Trophoblast cell (in vitro differentiated cells and primary cell): ENCODE measurements around the gene AIF1L.

Experiments
- DNase-seq, 2 donors: peaks; one replicate each; pipeline ENCODE4 v3.0.0-alpha.2; 2016
- H2AFZ ChIP-seq: 2 replicates; pipeline ENCODE4 v1.6.1; 2013; ENCODE audit warnings: low read length, moderate library complexity, mild to moderate bottlenecking; ENCODE audit not compliant: insufficient read depth, poor library complexity
- H2AK5ac ChIP-seq: 2 replicates; pipeline ENCODE4 v1.6.1; 2013; ENCODE audit warnings: mild to moderate bottlenecking, low read length
- H2BK120ac ChIP-seq: 2 replicates; pipeline ENCODE4 v1.6.1; 2013; ENCODE audit warnings: low read length, mild to moderate bottlenecking, moderate library complexity; ENCODE audit not compliant: insufficient read depth, poor library complexity
- H2BK12ac ChIP-seq: 2 replicates; pipeline ENCODE4 v1.6.1; 2013; ENCODE audit warnings: mild to moderate bottlenecking, low read length, moderate library complexity
- H2BK5ac ChIP-seq: 2 replicates; pipeline ENCODE4 v1.6.1; 2013; ENCODE audit warnings: low read length, low read depth, moderate library complexity, mild to moderate bottlenecking; ENCODE audit not compliant: poor library complexity
- H3K14ac ChIP-seq: 2 replicates; pipeline ENCODE4 v1.6.1; 2013; ENCODE audit warnings: mild to moderate bottlenecking, low read length
- H3K18ac ChIP-seq: 2 replicates; pipeline ENCODE4 v1.6.1; 2013; ENCODE audit warnings: mild to moderate bottlenecking, low read length
- H3K23ac ChIP-seq: 2 replicates; pipeline ENCODE4 v1.6.1; 2013; ENCODE audit warnings: low read length
- H3K27ac ChIP-seq: 2 replicates; pipeline ENCODE4 v1.5.1; 2013; ENCODE audit warnings: low read depth, mild to moderate bottlenecking, inconsistent platforms, low read length, moderate library complexity
- H3K27me3 ChIP-seq: 2 replicates; pipeline ENCODE4 v1.6.1; 2013; ENCODE audit warnings: inconsistent platforms, mild to moderate bottlenecking, low read length, moderate library complexity; ENCODE audit not compliant: insufficient read depth
- H3K36me3 ChIP-seq, 2 experiments: 1 replicate in 1 of 2; 2 replicates in 1 of 2; pipeline ENCODE4 v1.6.1; 2013; ENCODE audit warnings: low read length in 2 of 2, mild to moderate bottlenecking in 2 of 2, moderate library complexity in 1 of 2; ENCODE audit not compliant: insufficient read depth in 2 of 2, control insufficient read depth in 1 of 2
- H3K4ac ChIP-seq: 2 replicates; pipeline ENCODE4 v1.6.1; 2013; ENCODE audit warnings: low read depth, mild to moderate bottlenecking, low read length, moderate library complexity
- H3K4me1 ChIP-seq, 2 experiments: 1 replicate in 1 of 2; 2 replicates in 1 of 2; pipeline ENCODE4 v1.6.1; 2013; ENCODE audit warnings: low read length in 2 of 2, mild to moderate bottlenecking in 2 of 2, moderate library complexity in 1 of 2; ENCODE audit not compliant: insufficient read depth in 2 of 2, control insufficient read depth in 1 of 2
- H3K4me2 ChIP-seq: 2 replicates; pipeline ENCODE4 v1.6.1; 2013; ENCODE audit warnings: inconsistent platforms, mild to moderate bottlenecking, low read length, moderate library complexity
- H3K4me3 ChIP-seq: 2 replicates; pipeline ENCODE4 v1.5.1; 2013; ENCODE audit warnings: mild to moderate bottlenecking, low read depth, low read length, inconsistent platforms
- H3K79me1 ChIP-seq: one replicate; pipeline ENCODE4 v1.6.1; 2013; ENCODE audit warnings: low read length
- H3K79me2 ChIP-seq: 2 replicates; pipeline ENCODE4 v1.6.1; 2013; ENCODE audit warnings: low read length, mild to moderate bottlenecking; ENCODE audit not compliant: control insufficient read depth, insufficient read depth, poor library complexity
- H3K9ac ChIP-seq: 2 replicates; pipeline ENCODE4 v1.6.1; 2013; ENCODE audit warnings: mild to moderate bottlenecking, low read length
- H3K9me3 ChIP-seq: 2 replicates; pipeline ENCODE4 v1.6.1; 2013; ENCODE audit warnings: low read depth, mild to moderate bottlenecking, control low read depth, inconsistent platforms, low read length; ENCODE audit not compliant: insufficient read depth
- H4K12ac ChIP-seq: 2 replicates; pipeline ENCODE4 v1.6.1; 2013; ENCODE audit warnings: low read depth, mild to moderate bottlenecking, low read length, moderate library complexity
- H4K8ac ChIP-seq: 2 replicates; pipeline ENCODE4 v1.6.1; 2013; ENCODE audit warnings: low read depth, mild to moderate bottlenecking, low read length, moderate library complexity
- H4K91ac ChIP-seq: one replicate; pipeline ENCODE4 v1.6.1; 2013; ENCODE audit warnings: low read depth, mild to moderate bottlenecking, low read length, moderate library complexity
- WGBS: extraction: QIAGEN DNeasy Blood & Tissue Kit; methylation state at CpG from one replicate; pipeline ENCODE4 v1.1.7; 2013; ENCODE audit warnings: missing lambda C conversion rate; ENCODE audit not compliant: insufficient read length, insufficient coverage; ENCODE audit errors: extremely low coverage; 5-methylcytosine and 5-hydroxymethylcytosine counted together

The AIF1L gene

GRCh38 chr9:131092548-131093440 is 3.5 kb upstream of the AIF1L start:
- Histone ChIP-seq H3K9me3 (no peaks in the 10 kb centered on the region), H3K27me3 (no peaks in the 10 kb centered on the region), H2AK5ac (peak overlapping the region; percentile 78), H2AFZ (no peak overlapping the region), H2BK5ac (peak overlapping the region; percentile 59), H3K18ac (peak overlapping the region; percentile 60), H4K91ac (peak overlapping the region; percentile 73), H3K27ac (peak overlapping the region; percentile 65), H2BK120ac (peak overlapping the region; percentile 69), H4K12ac (no peak overlapping the region), H2BK12ac (peak overlapping the region; percentile 39), H3K4me3 (no peak overlapping the region), H3K9ac (no peak overlapping the region), H3K79me2 (peaks cover 3% of the 10 kb centered on the region), H3K36me3 (no peaks in the 10 kb centered on the region), H3K4ac (no peak overlapping the region), H3K4me1 (peaks cover 33 to 44% of the 10 kb centered on the region in 2 experiments), H4K8ac (peak overlapping the region; percentile 11), H3K4me2 (peak overlapping the region; percentile 2), H3K23ac (no peak overlapping the region), H3K79me1 (peaks cover 16% of the 10 kb centered on the region), H3K14ac (peak overlapping the region; percentile 63)
- whole genome bisulfite sequencing, result no CpG with 5 or more reads among the region's 24 CpGs
- DNase-seq, result peak; percentile 98 to 99

- H3K36me3 ChIP-seq, result no peaks in the 10 kb centered on the region
- no peak overlapping the region for H3K4me2 ChIP-seq
- H3K79me1 ChIP-seq, result peaks cover 23% of the 10 kb centered on the region
- H2AFZ ChIP-seq, result no peak overlapping the region
- no peaks in the 10 kb centered on the region for H3K27me3 ChIP-seq
- no peak overlapping the region for H3K27ac ChIP-seq
- peaks cover 3% of the 10 kb centered on the region for H3K79me2 ChIP-seq
- H2BK12ac ChIP-seq, result no peak overlapping the region
- no peak overlapping the region for H4K8ac ChIP-seq
- no CpG with 5 or more reads among the region's 5 CpGs for WGBS
- no peak overlapping the region for H2AK5ac ChIP-seq
- H3K18ac ChIP-seq, result no peak overlapping the region
- H3K4me1 ChIP-seq, result peaks cover 43 to 56% of the 10 kb centered on the region in 2 experiments
- H2BK5ac ChIP-seq, result no peak overlapping the region
- no peak overlapping the region for H3K14ac ChIP-seq
- no peak overlapping the region for H2BK120ac ChIP-seq
- H3K23ac ChIP-seq, result no peak overlapping the region
- H3K9me3 ChIP-seq, result no peaks in the 10 kb centered on the region
- peak; percentile 85 to 89 for DNase-seq
- no peak overlapping the region for H4K12ac ChIP-seq
- H4K91ac ChIP-seq, result peak overlapping the region; percentile 0
- H3K9ac ChIP-seq, result no peak overlapping the region
- no peak overlapping the region for H3K4me3 ChIP-seq
- H3K4ac ChIP-seq, result no peak overlapping the region
Measured at GRCh38 chr9:131094015-131094414, 2.3 kb upstream of the AIF1L start.

GRCh38 chr9:131094622-131095021 is 1.7 kb upstream of the AIF1L start:
- whole genome bisulfite sequencing, result no CpG with 5 or more reads among the region's 12 CpGs
- no peak overlapping the region for H3K4ac ChIP-seq
- no peak overlapping the region for H3K27ac ChIP-seq
- H4K8ac ChIP-seq, result no peak overlapping the region
- no peak overlapping the region for H2BK5ac ChIP-seq
- no peak overlapping the region for H3K4me3 ChIP-seq
- no peaks in the 10 kb centered on the region for H3K27me3 ChIP-seq
- no peak overlapping the region for H3K23ac ChIP-seq
- H3K9me3 ChIP-seq, result no peaks in the 10 kb centered on the region
- H3K36me3 ChIP-seq, result no peaks in the 10 kb centered on the region
- peaks cover 23% of the 10 kb centered on the region for H3K79me1 ChIP-seq
- peaks cover 3% of the 10 kb centered on the region for H3K79me2 ChIP-seq
- peak; percentile 98 to 99 for DNase-seq
- H2BK120ac ChIP-seq, result no peak overlapping the region
- no peak overlapping the region for H4K12ac ChIP-seq
- no peak overlapping the region for H3K4me2 ChIP-seq
- no peak overlapping the region for H3K9ac ChIP-seq
- no peak overlapping the region for H2BK12ac ChIP-seq
- no peak overlapping the region for H3K14ac ChIP-seq
- peaks cover 47 to 60% of the 10 kb centered on the region in 2 experiments for H3K4me1 ChIP-seq
- H3K18ac ChIP-seq, result no peak overlapping the region
- no peak overlapping the region for H2AFZ ChIP-seq
- peak overlapping the region; percentile 0 for H4K91ac ChIP-seq
- no peak overlapping the region for H2AK5ac ChIP-seq

GRCh38 chr9:131095666-131096268 is 564 bp upstream of the AIF1L start:
- Histone ChIP-seq H3K4me1 (peaks cover 54 to 65% of the 10 kb centered on the region in 2 experiments), H4K91ac (no peak overlapping the region), H3K4me3 (peak overlapping the region; percentile 2), H3K23ac (no peak overlapping the region), H4K8ac (no peak overlapping the region), H3K27ac (no peak overlapping the region), H2BK120ac (no peak overlapping the region), H3K14ac (no peak overlapping the region), H3K4ac (no peak overlapping the region), H3K79me2 (peaks cover 3% of the 10 kb centered on the region), H4K12ac (no peak overlapping the region), H3K4me2 (peak overlapping the region; percentile 28), H2AFZ (no peak overlapping the region), H3K27me3 (no peaks in the 10 kb centered on the region), H3K79me1 (peaks cover 23% of the 10 kb centered on the region), H2BK12ac (no peak overlapping the region), H3K9ac (no peak overlapping the region), H3K9me3 (no peaks in the 10 kb centered on the region), H3K36me3 (no peaks in the 10 kb centered on the region), H3K18ac (no peak overlapping the region), H2AK5ac (no peak overlapping the region), H2BK5ac (no peak overlapping the region)
- peak in 1 of 2 donors; percentile 36 for DNase-seq
- WGBS, result no CpG with 5 or more reads among the region's 16 CpGs
